A549 (cell line): ENCODE results near the gene DYNC1I1. TPM values are rescaled to one million over a fixed set of nuclear protein-coding genes. Genes with fewer than 3 reads are reported as not detected.
A peak's percentile ranks its signal among the peaks of the same experiment; 100 is the strongest.

Experiments
- ATAC-seq, 2 experiments: fragments of 200-7000 bp in 1 of 2; fragments of >200 bp in 1 of 2; cut with Nextera tagmentation in 1 of 2; cut with Tn5 transposase in 1 of 2; 3 replicates each; pipeline versions ENCODE4 v1.8.0 to v1.9.1; 2018 to 2020; ENCODE audit warnings: mild to moderate bottlenecking in 1 of 2, moderate library complexity in 1 of 2
- CTCF ChIA-PET: fragments of 300-600 bp; sonication (Branson Sonifier 250); formaldehyde crosslinking; extraction: SDS; loops from one replicate; lab custom pipeline; 2021; ENCODE audit warnings: antibody characterized with exemption, inconsistent platforms; lab: Yijun Ruan, JAX
- POLR2A ChIA-PET: fragments of 350-600 bp; formaldehyde crosslinking; extraction: SDS; loops from one replicate; lab custom pipeline; 2021; ENCODE audit warnings: antibody characterized with exemption, inconsistent platforms; lab: Yijun Ruan, JAX
- DNase-seq, 2 experiments: peaks; one replicate each; pipeline versions ENCODE4 v3.0.0 to v3.0.0-alpha.2; 2011 to 2016; ENCODE audit warnings: low read depth in 1 of 2, low spot score in 1 of 2
- FAIRE-seq: peaks from 2 replicates; lab custom pipeline; 2011; peaks lifted over from hg19 to GRCh38; lab: Jason Lieb, UNC
- H3K27ac ChIP-seq, 2 experiments: fragments of >200 bp; sonication (Bioruptor Twin); formaldehyde crosslinking; 3 replicates each; pipeline ENCODE4 v1.5.1; 2016 to 2017
- H3K4me1 ChIP-seq: fragments of >200 bp; sonication (Bioruptor Twin); formaldehyde crosslinking; 3 replicates; pipeline ENCODE4 v1.6.1; 2016
- H3K4me2 ChIP-seq: fragments of >200 bp; sonication (Bioruptor Twin); formaldehyde crosslinking; 3 replicates; pipeline ENCODE4 v1.6.1; 2016
- H3K4me3 ChIP-seq: fragments of >200 bp; sonication (Bioruptor Twin); formaldehyde crosslinking; 3 replicates; pipeline ENCODE4 v1.5.1; 2016
- H3K9me3 ChIP-seq: fragments of >200 bp; sonication (Bioruptor Twin); formaldehyde crosslinking; 3 replicates; pipeline ENCODE4 v1.6.1; 2016
- BHLHE40 ChIP-seq: IDR thresholded peaks from 2 replicates; pipeline ENCODE4 v1.6.1; 2012; ENCODE audit warnings: low read depth, low read length, inconsistent platforms
- CBX2 ChIP-seq: fragments of 200-600 bp; sonication (generic); IDR thresholded peaks from 2 replicates; pipeline ENCODE4 v1.6.1; 2016; ENCODE audit warnings: low read depth, mild to moderate bottlenecking, borderline replicate concordance
- CHD2 ChIP-seq: fragments of 150-350 bp; IDR thresholded peaks from 2 replicates; pipeline ENCODE4 v1.6.1; 2014; ENCODE audit warnings: low read length; ENCODE audit not compliant: partially characterized antibody
- CHD4 ChIP-seq: fragments of 200-600 bp; sonication (generic); IDR thresholded peaks from 2 replicates; pipeline ENCODE4 v1.6.1; 2016; ENCODE audit warnings: antibody characterized with exemption, mild to moderate bottlenecking, borderline replicate concordance
- CTCF ChIP-seq: fragments of >200 bp; sonication (Bioruptor Twin); formaldehyde crosslinking; IDR thresholded peaks from 3 replicates; pipeline ENCODE4 v1.5.1; 2016
- EHMT2 ChIP-seq: fragments of 200-600 bp; sonication (generic); IDR thresholded peaks from 2 replicates; pipeline ENCODE4 v1.6.1; 2016; ENCODE audit warnings: antibody characterized with exemption, low read depth, mild to moderate bottlenecking, moderate library complexity
- FOSB ChIP-seq: fragments of 250-450 bp; sonication (Bioruptor Pico); IDR thresholded peaks from 2 replicates; pipeline ENCODE4 v1.5.0; 2020; ENCODE audit warnings: mild to moderate bottlenecking, moderate library complexity
- HEYL ChIP-seq: fragments of 250-450 bp; sonication (Bioruptor Pico); IDR thresholded peaks from 2 replicates; pipeline ENCODE4 v1.8.0; 2021; ENCODE audit warnings: mild to moderate bottlenecking, moderate library complexity
- MAFK ChIP-seq: fragments of 450-650 bp; IDR thresholded peaks from 2 replicates; pipeline ENCODE4 v1.6.1; 2014; ENCODE audit not compliant: partially characterized antibody
- NFE2L2 ChIP-seq: fragments of 150-350 bp; conservative IDR thresholded peaks from 2 replicates; pipeline ENCODE4 v1.6.1; 2014; ENCODE audit warnings: low read length
- NR3C1 ChIP-seq: fragments of >200 bp; sonication (Bioruptor Twin); formaldehyde crosslinking; IDR thresholded peaks from 3 replicates; pipeline ENCODE4 v1.6.1; 2017
- RAD21 ChIP-seq, 2 experiments: fragments of >200 bp in 1 of 2; sonication (Bioruptor Twin) in 1 of 2; formaldehyde crosslinking in 1 of 2; IDR thresholded peaks in 1 of 2; conservative IDR thresholded peaks in 1 of 2; 2 replicates in 1 of 2; 3 replicates in 1 of 2; pipeline ENCODE4 v1.6.1; 2012 to 2018; ENCODE audit warnings: inconsistent platforms in 1 of 2
- REST ChIP-seq: fragments of 200-600 bp; sonication (generic); IDR thresholded peaks from 2 replicates; pipeline ENCODE4 v1.6.1; 2016; ENCODE audit warnings: antibody characterized with exemption, mild to moderate bottlenecking, moderate library complexity
- SMC3 ChIP-seq: fragments of >200 bp; sonication (Bioruptor Twin); formaldehyde crosslinking; IDR thresholded peaks from 3 replicates; pipeline ENCODE4 v1.6.1; 2018; ENCODE audit warnings: inconsistent platforms
- TP53 ChIP-seq: fragments of 250-450 bp; sonication (Bioruptor Pico); IDR thresholded peaks from 2 replicates; pipeline ENCODE4 v1.5.0; 2021; ENCODE audit warnings: mild to moderate bottlenecking, moderate library complexity
- USF2 ChIP-seq: fragments of 450-650 bp; IDR thresholded peaks from 2 replicates; pipeline ENCODE4 v1.6.1; 2014; ENCODE audit warnings: antibody characterized with exemption
- ZSCAN20 ChIP-seq: fragments of 250-450 bp; sonication (Bioruptor Pico); IDR thresholded peaks from 2 replicates; pipeline ENCODE4 v1.8.0; 2022; ENCODE audit warnings: mild to moderate bottlenecking, moderate library complexity
- WGBS: methylation state at CpG from one replicate; pipeline ENCODE4 v1.1.6; 2017; ENCODE audit errors: missing lambda C conversion rate; 5-methylcytosine and 5-hydroxymethylcytosine counted together
- polyA plus RNA-seq, 4 experiments: library from polyadenylated mRNA; depleted of rRNA in 3 of 4; stranded (reverse); fragments of >200 nt; fragmentation: RNase III in 1 of 4; extraction: RNeasy Plus Mini Kit Qiagen cat#74134 plus additional on column Dnase treatment in 1 of 4; gene quantifications; 2 replicates in 3 of 4; 3 replicates in 1 of 4; pipeline ENCODE4 v1.2.3, GENCODE V29; 2011 to 2017
- TF ChIP-seq, protein P1 (sequence below): fragments of >200 bp; sonication (Bioruptor Twin); formaldehyde crosslinking; IDR thresholded peaks from 2 replicates; pipeline ENCODE4 v1.6.1; 2016

The DYNC1I1 gene
- polyA plus RNA-seq, 2 of the 4 experiments (the other 2 are of a cell fraction) = 0.04 TPM; not detected in 1

DNA sequence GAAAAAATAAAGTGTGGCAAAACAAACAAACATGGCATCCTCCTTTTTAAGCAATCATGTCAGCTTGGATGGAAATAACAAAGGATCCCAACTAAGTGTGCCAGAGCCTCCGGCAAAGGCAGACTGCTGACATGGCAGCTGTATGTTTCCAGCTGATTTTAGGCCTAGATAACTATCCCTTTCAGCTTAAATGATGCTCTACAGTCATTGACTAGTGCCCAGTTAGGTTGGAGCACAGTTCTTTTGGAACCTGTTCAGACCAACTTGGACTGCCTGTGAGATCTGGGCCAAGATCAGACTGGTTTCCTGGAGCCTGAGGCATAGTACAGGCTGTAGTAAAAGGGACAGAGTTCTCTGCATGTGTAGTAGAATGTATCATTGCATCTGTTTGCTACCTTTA, 128.7 kb downstream of the DYNC1I1 start:
- TF ChIP-seq, protein P1, sequence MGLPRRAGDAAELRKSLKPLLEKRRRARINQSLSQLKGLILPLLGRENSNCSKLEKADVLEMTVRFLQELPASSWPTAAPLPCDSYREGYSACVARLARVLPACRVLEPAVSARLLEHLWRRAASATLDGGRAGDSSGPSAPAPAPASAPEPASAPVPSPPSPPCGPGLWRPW = no peak
- no peak for TF ChIP-seq CBX2
- no peak for TF ChIP-seq HEYL (CRISPR knock-in tag)
- no peak for TF ChIP-seq CHD4
- TF ChIP-seq, all 56 proteins: peak for 0
- WGBS = 0% methylated on average over 1 of the region's 1 CpG
- no peaks in the 10 kb centered on the region for H3K4me1 ChIP-seq
- DNase-seq = no peak
- H3K27ac ChIP-seq = no peak overlapping the region
- CTCF ChIA-PET = interaction anchor here (2.9 kb wide), 1 partner anchor 15 kb away, joined by 14 read pairs; no protein-coding TSS in a partner anchor
- no peaks in the 10 kb centered on the region for H3K9me3 ChIP-seq
- H3K4me3 ChIP-seq = no peak overlapping the region
- no peak for ATAC-seq
- no peak overlapping the region for H3K4me2 ChIP-seq
- POLR2A ChIA-PET = no interaction called here
- FAIRE-seq = no peak

DNA sequence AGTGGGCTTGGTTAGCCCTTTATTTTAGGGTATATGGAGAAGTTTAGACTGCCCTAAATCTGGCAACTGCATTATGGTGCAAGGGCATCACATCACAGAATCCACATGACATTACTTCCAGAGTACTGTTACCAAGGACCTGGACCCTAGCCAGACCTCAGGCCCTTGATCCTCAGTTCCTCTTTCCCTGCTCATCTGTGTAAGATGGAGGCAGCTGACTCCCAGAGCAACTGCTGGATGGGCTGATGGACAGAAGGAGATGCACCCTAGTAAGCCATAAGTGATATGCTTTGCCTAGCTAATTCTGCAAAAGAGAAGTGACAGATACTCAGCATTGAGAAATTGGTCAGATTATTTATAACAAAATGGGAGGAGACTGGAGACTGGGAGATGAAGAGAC, 131.7 kb downstream of the DYNC1I1 start:
- CTCF ChIA-PET = interaction anchor here (0.7 to 4.2 kb wide), 4 partner anchors 8 to 181 kb away, joined by 3 to 22 read pairs (median 3); no protein-coding TSS in a partner anchor
- TF ChIP-seq BHLHE40 (no peak), ZSCAN20 (CRISPR knock-in tag) (no peak), CTCF (no peak), TP53 (CRISPR knock-in tag) (no peak), MAFK (no peak), SMC3 (no peak), NR3C1 (no peak)
- TF ChIP-seq, all 56 proteins: peak for 0
- POLR2A ChIA-PET = no interaction called here

GRCh38 chr7:95905167-95905566, 132.8 kb downstream of the DYNC1I1 start:
- peak; percentile 85 for TF ChIP-seq REST
- no peak for TF ChIP-seq CHD2
- TF ChIP-seq FOSB (CRISPR knock-in tag) = no peak
- TF ChIP-seq CBX2 = no peak
- TF ChIP-seq RAD21 (conservative IDR thresholded peaks at IDR 0.05 in 1 of 2, IDR thresholded peaks at IDR 0.05 in 1 of 2) = no peak
- peak; percentile 60; the same call in 1 of the 2 replicates for TF ChIP-seq EHMT2
- no peak for TF ChIP-seq USF2
- no peak for TF ChIP-seq NFE2L2
- WGBS = 16% methylated on average over 3 of the region's 3 CpGs
- DNase-seq (no peak), FAIRE-seq (peak; percentile 7), ATAC-seq (no peak)
- Histone ChIP-seq H3K9me3 (no peaks in the 10 kb centered on the region), H3K4me1 (no peaks in the 10 kb centered on the region), H3K27ac (no peak overlapping the region), H3K4me3 (no peak overlapping the region), H3K4me2 (no peak overlapping the region)
- POLR2A ChIA-PET = no interaction called here
- CTCF ChIA-PET = interaction anchor here (4.2 kb wide), 1 partner anchor 11 kb away, joined by 22 read pairs; no protein-coding TSS in a partner anchor

More for the DNA sequence above, 131.7 kb downstream of the DYNC1I1 start:
- FAIRE-seq (no peak), ATAC-seq (no peak), DNase-seq (no peak)
- no peaks in the 10 kb centered on the region for H3K9me3 ChIP-seq
- no peak overlapping the region for H3K27ac ChIP-seq
- H3K4me3 ChIP-seq = no peak overlapping the region
- H3K4me2 ChIP-seq = no peak overlapping the region
- no peaks in the 10 kb centered on the region for H3K4me1 ChIP-seq
